ENCODE results near the gene TMEFF2. TPM values are rescaled to one million over a fixed set of nuclear protein-coding genes. Genes with fewer than 3 reads are reported as not detected.

Gene TMEFF2
- total and polyA plus RNA-seq, 12 donors, result 0.16 to 2.7 (median 0.58) TPM; not detected in 2

- no peak for TF ChIP-seq POLR2A (IDR thresholded peaks at IDR 0.05)
- TF ChIP-seq, protein P1, sequence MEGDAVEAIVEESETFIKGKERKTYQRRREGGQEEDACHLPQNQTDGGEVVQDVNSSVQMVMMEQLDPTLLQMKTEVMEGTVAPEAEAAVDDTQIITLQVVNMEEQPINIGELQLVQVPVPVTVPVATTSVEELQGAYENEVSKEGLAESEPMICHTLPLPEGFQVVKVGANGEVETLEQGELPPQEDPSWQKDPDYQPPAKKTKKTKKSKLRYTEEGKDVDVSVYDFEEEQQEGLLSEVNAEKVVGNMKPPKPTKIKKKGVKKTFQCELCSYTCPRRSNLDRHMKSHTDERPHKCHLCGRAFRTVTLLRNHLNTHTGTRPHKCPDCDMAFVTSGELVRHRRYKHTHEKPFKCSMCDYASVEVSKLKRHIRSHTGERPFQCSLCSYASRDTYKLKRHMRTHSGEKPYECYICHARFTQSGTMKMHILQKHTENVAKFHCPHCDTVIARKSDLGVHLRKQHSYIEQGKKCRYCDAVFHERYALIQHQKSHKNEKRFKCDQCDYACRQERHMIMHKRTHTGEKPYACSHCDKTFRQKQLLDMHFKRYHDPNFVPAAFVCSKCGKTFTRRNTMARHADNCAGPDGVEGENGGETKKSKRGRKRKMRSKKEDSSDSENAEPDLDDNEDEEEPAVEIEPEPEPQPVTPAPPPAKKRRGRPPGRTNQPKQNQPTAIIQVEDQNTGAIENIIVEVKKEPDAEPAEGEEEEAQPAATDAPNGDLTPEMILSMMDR (IDR thresholded peaks at IDR 0.05), result no peak
- Histone ChIP-seq H3K4me3 (no peak overlapping the region), H3K4me1 (replicated peaks in 1 of 2) (no peaks in the 10 kb centered on the region), H3K9me3 (replicated peaks in 1 of 3) (no peaks in the 10 kb centered on the region), H3K27ac (no peak overlapping the region), H3K27me3 (no peaks in the 10 kb centered on the region), H3K36me3 (replicated peaks in 1 of 2) (no peaks in the 10 kb centered on the region)
- intact Hi-C loops (cut with DNase I), result no loop called here
- 53 to 75% (median 66%) methylated on average over 1 of the region's 1 CpG for WGBS, 4 donors
- no peak for DNase-seq
These were observed 140.8 kb downstream of the TMEFF2 start for GRCh38 chr2:192053921-192054320.

DNA sequence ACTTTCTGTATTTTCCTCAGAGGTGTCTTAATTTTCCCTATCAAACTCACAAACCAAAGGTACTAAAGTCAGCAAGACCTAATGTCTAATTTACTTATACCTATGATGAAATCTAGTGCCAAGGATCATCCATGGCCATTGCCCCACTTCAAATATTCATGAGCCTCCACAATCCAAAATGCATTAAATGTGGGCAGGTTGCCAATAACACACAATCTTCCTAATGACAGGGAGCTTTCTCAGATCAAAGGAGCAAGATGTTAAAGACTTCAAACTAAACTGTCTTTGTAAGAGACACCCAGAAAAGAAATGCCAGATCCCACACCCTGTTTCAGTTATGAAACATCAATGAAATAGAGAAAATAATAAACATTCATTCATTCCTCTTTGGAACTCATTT lies 143.2 kb downstream of the TMEFF2 start:
- intact Hi-C loops (cut with DNase I), result no loop called here
- Histone ChIP-seq H3K4me3 (no peak overlapping the region), H3K36me3 (replicated peaks in 1 of 2) (no peaks in the 10 kb centered on the region), H3K27ac (no peak overlapping the region), H3K9me3 (replicated peaks in 1 of 3) (no peaks in the 10 kb centered on the region), H3K4me1 (replicated peaks in 1 of 2) (no peaks in the 10 kb centered on the region), H3K27me3 (no peaks in the 10 kb centered on the region)
- TF ChIP-seq, protein P1 (IDR thresholded peaks at IDR 0.05), result no peak
- no peak for TF ChIP-seq POLR2A (IDR thresholded peaks at IDR 0.05)
- no peak for DNase-seq

DNA sequence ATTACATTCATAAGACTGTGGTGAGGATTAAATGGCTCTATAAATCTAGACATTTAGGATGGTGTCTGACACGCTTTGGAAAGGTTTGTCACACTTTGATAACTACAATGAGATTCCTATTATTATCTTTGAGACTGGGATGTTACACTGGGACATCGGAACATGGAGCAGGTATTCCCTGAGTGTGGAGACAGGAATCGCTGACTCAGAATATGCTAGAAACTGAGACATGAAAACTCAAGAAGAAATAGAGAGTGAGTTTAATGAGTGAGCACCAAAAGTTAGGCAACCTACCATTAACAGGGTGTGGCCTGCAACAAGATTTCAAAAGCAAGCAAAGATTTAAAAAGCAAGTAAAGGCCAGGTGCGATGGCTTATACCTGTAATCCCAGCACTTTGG lies 145.4 kb downstream of the TMEFF2 start:
- H3K4me3 ChIP-seq, result no peak overlapping the region
- 82 to 97% (median 94%) methylated on average over 4 of the region's 4 CpGs for WGBS, 4 donors
- H3K9me3 ChIP-seq (replicated peaks in 1 of 3), result no peaks in the 10 kb centered on the region
- intact Hi-C loops (cut with DNase I), result no loop called here
- no peak overlapping the region for H3K27ac ChIP-seq
- H3K4me1 ChIP-seq (replicated peaks in 1 of 2), result no peaks in the 10 kb centered on the region
- no peak for DNase-seq
- H3K27me3 ChIP-seq, result no peaks in the 10 kb centered on the region
- TF ChIP-seq, protein P1 (IDR thresholded peaks at IDR 0.05), result no peak
- TF ChIP-seq POLR2A (IDR thresholded peaks at IDR 0.05), result no peak
- H3K36me3 ChIP-seq (replicated peaks in 1 of 2), result no peaks in the 10 kb centered on the region

GRCh38 chr2:192047315-192048107 lies 147.2 kb downstream of the TMEFF2 start:
- intact Hi-C loops (cut with DNase I), result no loop called here
- DNase-seq, result no peak
- TF ChIP-seq POLR2A (IDR thresholded peaks at IDR 0.05), result no peak
- TF ChIP-seq, protein P1 (IDR thresholded peaks at IDR 0.05), result no peak
- no peaks in the 10 kb centered on the region for H3K4me1 ChIP-seq (replicated peaks in 1 of 2)
- H3K27me3 ChIP-seq, result no peaks in the 10 kb centered on the region
- H3K36me3 ChIP-seq (replicated peaks in 1 of 2), result no peaks in the 10 kb centered on the region
- no peaks in the 10 kb centered on the region for H3K9me3 ChIP-seq (replicated peaks in 1 of 3)
- no peak overlapping the region for H3K27ac ChIP-seq
- no peak overlapping the region for H3K4me3 ChIP-seq
- WGBS, 4 donors, result 73 to 77% (median 74%) methylated on average over 2 of the region's 2 CpGs
